H1 (cell line): Measurements from ENCODE around the gene GATA1. TPM values are rescaled to one million over a fixed set of nuclear protein-coding genes. Genes with fewer than 3 reads are reported as not detected.
A peak's percentile ranks its signal among the peaks of the same experiment; 100 is the strongest.

ENCODE experiments used
- CTCF ChIA-PET: fragments of 300-600 bp; sonication (Branson Sonifier 250); formaldehyde crosslinking; loops from one replicate; lab custom pipeline; 2021; ENCODE audit not compliant: partially characterized antibody; lab: Charles Lee
- POLR2A ChIA-PET: fragments of 300-600 bp; sonication (Branson Sonifier 250); formaldehyde crosslinking; loops from one replicate; lab custom pipeline; 2021; ENCODE audit warnings: inconsistent platforms; ENCODE audit not compliant: partially characterized antibody; lab: Charles Lee
- DNase-seq, 2 experiments: peaks; one replicate each; pipeline versions ENCODE4 v3.0.0 to v3.0.0-alpha.2; 2010 to 2022; ENCODE audit warnings: low spot score in 2 of 2, low read depth in 1 of 2, mixed read lengths in 1 of 2
- FAIRE-seq: peaks from 2 replicates; lab custom pipeline; 2011; peaks lifted over from hg19 to GRCh38; lab: Jason Lieb, UNC
- H2AFZ ChIP-seq: 2 replicates; pipeline ENCODE4 v1.8.1; 2012; ENCODE audit warnings: low read length, inconsistent platforms
- H2AK5ac ChIP-seq: 2 replicates; pipeline ENCODE4 v1.6.1; 2013; ENCODE audit warnings: low read depth, low read length
- H2BK120ac ChIP-seq: replicated peaks from 2 replicates; pipeline ENCODE3; 2013; ENCODE audit warnings: low read depth, low read length, inconsistent platforms
- H2BK12ac ChIP-seq: 2 replicates; pipeline ENCODE4 v1.6.1; 2013; ENCODE audit warnings: low read depth, low read length
- H2BK15ac ChIP-seq: 2 replicates; pipeline ENCODE4 v1.6.1; 2013; ENCODE audit warnings: low read length
- H2BK20ac ChIP-seq: 2 replicates; pipeline ENCODE4 v1.6.1; 2013; ENCODE audit warnings: low read length
- H2BK5ac ChIP-seq: 2 replicates; pipeline ENCODE4 v1.6.1; 2013; ENCODE audit warnings: low read depth, low read length
- H3K14ac ChIP-seq: 2 replicates; pipeline ENCODE4 v1.6.1; 2013; ENCODE audit warnings: inconsistent platforms; ENCODE audit not compliant: insufficient read length
- H3K18ac ChIP-seq: 2 replicates; pipeline ENCODE4 v1.6.1; 2013; ENCODE audit warnings: low read length; ENCODE audit errors: extremely low read depth
- H3K23ac ChIP-seq: 2 replicates; pipeline ENCODE4 v1.6.1; 2013; ENCODE audit warnings: inconsistent platforms; ENCODE audit not compliant: insufficient read length
- H3K23me2 ChIP-seq: 2 replicates; pipeline ENCODE4 v1.6.1; 2013; ENCODE audit warnings: low read depth, low read length
- H3K27ac ChIP-seq: 2 replicates; pipeline ENCODE4 v1.6.1; 2011; ENCODE audit warnings: low read depth, low read length, inconsistent platforms
- H3K27me3 ChIP-seq, 4 experiments: replicated peaks in 1 of 4; 1 replicate in 1 of 4; 2 replicates in 3 of 4; pipeline versions ENCODE4 v1.6.1 to v1.8.1; 2011 to 2013; ENCODE audit warnings: low read length in 3 of 4, mild to moderate bottlenecking in 3 of 4, inconsistent platforms in 2 of 4, mixed read lengths in 2 of 4, moderate library complexity in 1 of 4; ENCODE audit not compliant: control insufficient read depth in 3 of 4, insufficient read depth in 3 of 4; ENCODE audit errors: extremely low read depth in 1 of 4
- H3K36me3 ChIP-seq, 4 experiments: 2 replicates each; pipeline versions ENCODE4 v1.6.1 to v1.8.1; 2011 to 2013; ENCODE audit warnings: mild to moderate bottlenecking in 4 of 4, low read length in 3 of 4, moderate library complexity in 2 of 4, control low read depth in 1 of 4, inconsistent platforms in 1 of 4; ENCODE audit not compliant: insufficient read depth in 4 of 4, control insufficient read depth in 2 of 4
- H3K4ac ChIP-seq: replicated peaks from 2 replicates; pipeline ENCODE3; 2013; ENCODE audit warnings: low read length, low read depth, mixed read lengths, inconsistent platforms; ENCODE audit not compliant: insufficient read length
- H3K4me1 ChIP-seq, 4 experiments: replicated peaks in 1 of 4; 1 replicate in 1 of 4; 2 replicates in 3 of 4; pipeline versions ENCODE4 v1.6.1 to v1.8.1; 2011 to 2013; ENCODE audit warnings: low read length in 3 of 4, inconsistent platforms in 2 of 4, mixed read lengths in 1 of 4; ENCODE audit not compliant: insufficient read depth in 4 of 4, control insufficient read depth in 3 of 4
- H3K4me2 ChIP-seq, 2 experiments: 2 replicates each; pipeline versions ENCODE4 v1.6.1 to v1.8.1; 2011 to 2013; ENCODE audit warnings: low read depth in 2 of 2, low read length in 2 of 2, control low read depth in 1 of 2, inconsistent platforms in 1 of 2, mild to moderate bottlenecking in 1 of 2; ENCODE audit not compliant: insufficient read depth in 1 of 2
- H3K4me3 ChIP-seq, 4 experiments: fragments of 200-600, 300-600 bp in 1 of 4; sonication (generic), shearing (Covaris generic), sonication (Bioruptor Twin) in 1 of 4; 2 replicates each; pipeline versions ENCODE4 v1.5.1 to v1.8.1; 2011 to 2016; ENCODE audit warnings: low read length in 4 of 4, low read depth in 3 of 4, control low read depth in 2 of 4, inconsistent platforms in 2 of 4, mild to moderate bottlenecking in 2 of 4, mixed read lengths in 1 of 4, moderate library complexity in 1 of 4; ENCODE audit not compliant: insufficient read depth in 2 of 4; ENCODE audit errors: extremely low read depth in 1 of 4
- H3K56ac ChIP-seq: replicated peaks from 2 replicates; pipeline ENCODE3; 2013; ENCODE audit warnings: low read depth, mild to moderate bottlenecking, mixed read lengths, low read length, inconsistent platforms; ENCODE audit not compliant: insufficient read length
- H3K79me1 ChIP-seq: 2 replicates; pipeline ENCODE4 v1.6.1; 2013; ENCODE audit warnings: low read depth, low read length, control low read depth
- H3K79me2 ChIP-seq, 2 experiments: 2 replicates each; pipeline versions ENCODE4 v1.6.1 to v1.8.1; 2012 to 2013; ENCODE audit warnings: low read length in 2 of 2, mild to moderate bottlenecking in 2 of 2, inconsistent platforms in 1 of 2; ENCODE audit not compliant: insufficient read depth in 2 of 2, control insufficient read depth in 1 of 2
- H3K9ac ChIP-seq, 4 experiments: replicated peaks in 1 of 4; 1 replicate in 1 of 4; 2 replicates in 3 of 4; pipeline versions ENCODE4 v1.6.1 to v1.8.1; 2011 to 2013; ENCODE audit warnings: low read depth in 3 of 4, low read length in 3 of 4, control low read depth in 2 of 4, mild to moderate bottlenecking in 2 of 4, moderate library complexity in 2 of 4, inconsistent platforms in 1 of 4; ENCODE audit errors: extremely low read depth in 1 of 4
- H3K9me3 ChIP-seq, 2 experiments: 2 replicates each; pipeline versions ENCODE4 v1.6.1 to v1.8.1; 2012 to 2013; ENCODE audit warnings: mild to moderate bottlenecking in 2 of 2, moderate library complexity in 2 of 2, control low read depth in 1 of 2, inconsistent platforms in 1 of 2, low read depth in 1 of 2, low read length in 1 of 2, mixed read lengths in 1 of 2; ENCODE audit not compliant: insufficient read depth in 2 of 2
- H4K20me1 ChIP-seq, 2 experiments: replicated peaks in 1 of 2; 2 replicates each; pipeline versions ENCODE3 to v1.8.1; 2011 to 2013; ENCODE audit warnings: inconsistent platforms in 2 of 2, low read length in 2 of 2, mild to moderate bottlenecking in 1 of 2; ENCODE audit not compliant: insufficient read depth in 2 of 2, control insufficient read depth in 1 of 2
- H4K5ac ChIP-seq: 2 replicates; pipeline ENCODE4 v1.6.1; 2013; ENCODE audit warnings: low read length, low read depth, mixed read lengths, inconsistent platforms; ENCODE audit not compliant: insufficient read length
- H4K8ac ChIP-seq: 2 replicates; pipeline ENCODE4 v1.8.0; 2013; ENCODE audit warnings: mild to moderate bottlenecking, moderate library complexity, low read length, inconsistent platforms; ENCODE audit not compliant: insufficient read depth; ENCODE audit errors: extremely low read depth
- H4K91ac ChIP-seq: replicated peaks from 2 replicates; pipeline ENCODE3; 2013; ENCODE audit warnings: low read length, mixed read lengths, inconsistent platforms; ENCODE audit not compliant: insufficient read length
- ATF3 ChIP-seq: IDR thresholded peaks from 2 replicates; pipeline ENCODE4 v1.6.1; 2011; ENCODE audit warnings: low read depth, mild to moderate bottlenecking, low read length; ENCODE audit not compliant: insufficient read depth
- CEBPB ChIP-seq: IDR thresholded peaks from 2 replicates; pipeline ENCODE4 v1.6.1; 2012; ENCODE audit warnings: low read depth, low read length
- CREB1 ChIP-seq: IDR thresholded peaks from 2 replicates; pipeline ENCODE4 v1.6.1; 2012; ENCODE audit warnings: inconsistent platforms
- EGR1 ChIP-seq: IDR thresholded peaks from 2 replicates; pipeline ENCODE4 v1.6.1; 2011; ENCODE audit warnings: low read depth, low read length, borderline replicate concordance
- NRF1 ChIP-seq: IDR thresholded peaks from 2 replicates; pipeline ENCODE4 v1.6.1; 2011; ENCODE audit warnings: mild to moderate bottlenecking, low read depth, low read length, improper control_type of control experiment
- PHF8 ChIP-seq: fragments of 200-600 bp; sonication (generic); conservative IDR thresholded peaks from 2 replicates; pipeline ENCODE4 v1.7.1; 2012; ENCODE audit warnings: low read depth, mild to moderate bottlenecking, inconsistent platforms, low read length, moderate library complexity
- POLR2A ChIP-seq, 2 experiments: IDR thresholded peaks; 1 replicate in 1 of 2; 2 replicates in 1 of 2; pipeline ENCODE4 v1.6.1; 2011; ENCODE audit warnings: low read depth in 2 of 2, low read length in 2 of 2, mild to moderate bottlenecking in 2 of 2; ENCODE audit errors: control extremely low read depth in 1 of 2
- RBBP5 ChIP-seq: IDR thresholded peaks from 2 replicates; pipeline ENCODE4 v1.7.1; 2012; ENCODE audit warnings: low read depth, mild to moderate bottlenecking, inconsistent platforms, low read length, moderate library complexity, borderline replicate concordance
- RFX5 ChIP-seq: IDR thresholded peaks from 2 replicates; pipeline ENCODE4 v1.6.1; 2011; ENCODE audit warnings: low read depth, low read length, improper control_type of control experiment, borderline replicate concordance
- SIRT6 ChIP-seq: IDR thresholded peaks from one replicate; pipeline ENCODE4 v1.7.1; 2012; ENCODE audit warnings: low read length, inconsistent platforms
- SP1 ChIP-seq: IDR thresholded peaks from 2 replicates; pipeline ENCODE4 v1.6.1; 2011; ENCODE audit warnings: low read depth, low read length
- SP2 ChIP-seq: IDR thresholded peaks from 2 replicates; pipeline ENCODE4 v1.6.1; 2012; ENCODE audit warnings: mild to moderate bottlenecking, low read length, inconsistent platforms
- WGBS, 2 experiments: shearing (Covaris generic) in 1 of 2; methylation state at CpG; one replicate each; pipeline versions ENCODE4 v1.1.6 to v1.1.7; 2013 to 2015; ENCODE audit warnings: low lambda C conversion rate in 2 of 2, mixed read lengths in 2 of 2, inconsistent platforms in 1 of 2, low coverage in 1 of 2, missing lambda C conversion rate in 1 of 2; ENCODE audit not compliant: insufficient replicate concordance in 2 of 2, insufficient coverage in 1 of 2, insufficient read length in 1 of 2; ENCODE audit errors: extremely low coverage in 1 of 2, missing lambda C conversion rate in 1 of 2; 5-methylcytosine and 5-hydroxymethylcytosine counted together
- polyA plus RNA-seq, 7 experiments: library from polyadenylated mRNA; depleted of rRNA in 3 of 7; stranded (reverse) in 5 of 7; unstranded in 2 of 7; fragments of >200 nt in 5 of 7; fragments of 200-250 nt in 2 of 7; gene quantifications; 1 replicate in 5 of 7; 2 replicates in 1 of 7; 4 replicates in 1 of 7; pipeline versions ENCODE4 v1.2.1 to v1.2.3, GENCODE V29; 2011 to 2013; ENCODE audit warnings: missing spikeins in 2 of 7, mixed read lengths in 2 of 7
- total RNA-seq: library from RNA; stranded (reverse); fragmentation: NEBNext Ultra II Directional; extraction: Animal tissue kit (Norgen Biotek cat#: 25700); gene quantifications from 2 replicates; pipeline ENCODE4 v1.2.1, GENCODE V29; 2021

GATA1 gene
- total and polyA plus RNA-seq, 2 of the 8 experiments (the other 6 are each of a cell fraction or from before 2014, with no cell fraction given), result 0.05 TPM; not detected in 1

GRCh38 chrX:48801280-48802088, 15.1 kb downstream of the GATA1 start, which contains the start of gene HDAC6:
Gene HDAC6, plus strand, starts transcription at chrX:48802067. Its CDS starts 626 bp downstream, at chrX:48802693.
- H3K4me1 ChIP-seq, result no peaks in the 10 kb centered on the region; a peak in 2 of 7 replicates
- H3K14ac ChIP-seq, result no peak within 1 kb of the TSS
- no peak within 1 kb of the TSS for H3K23ac ChIP-seq
- peaks cover 0 to 13% (median 2%) of the 10 kb centered on the region in 4 experiments; a peak in 4 of 8 replicates for H3K36me3 ChIP-seq
- H3K27ac ChIP-seq, result peak within 1 kb of the TSS; percentile 98
- H3K4me2 ChIP-seq, result peak within 1 kb of the TSS; percentile 71 to 82
- H2BK5ac ChIP-seq, result peak within 1 kb of the TSS; percentile 97
- peak within 1 kb of the TSS; percentile 71; the same call in 1 of the 2 replicates for H3K18ac ChIP-seq
- POLR2A ChIA-PET, result interaction anchor here (1.1 to 2.1 kb wide), 3 partner anchors 9 to 97 kb away, joined by 4 to 5 read pairs (median 4); no protein-coding TSS in a partner anchor
- peak within 1 kb of the TSS; percentile 55 for H4K91ac ChIP-seq
- FAIRE-seq (no peak), DNase-seq (peak; percentile 86 to 94)
- H3K79me1 ChIP-seq, result no peaks in the 10 kb centered on the region
- 1% methylated on average over 36 of the region's 89 CpGs; no CpG with 5 or more reads in 1 of the 2 experiments for WGBS, 2 experiments
- H2BK12ac ChIP-seq, result no peak within 1 kb of the TSS; the same call in 1 of the 2 replicates
- CTCF ChIA-PET, result interaction anchor here (1.0 kb wide), 1 partner anchor 106 kb away, joined by 3 read pairs; no protein-coding TSS in a partner anchor
- H3K9me3 ChIP-seq, result no peaks in the 10 kb centered on the region
- H4K5ac ChIP-seq, result peak within 1 kb of the TSS; percentile 96
- no peaks in the 10 kb centered on the region; the same call in 1 of the 2 replicates for H3K23me2 ChIP-seq
- H4K8ac ChIP-seq, result peak within 1 kb of the TSS; percentile 100; the same call in 1 of the 2 replicates
- no peak within 1 kb of the TSS for H2BK15ac ChIP-seq
- H3K79me2 ChIP-seq, result no peaks in the 10 kb centered on the region
- no peak within 1 kb of the TSS; the same call in 1 of the 2 replicates for H2AK5ac ChIP-seq
- H3K27me3 ChIP-seq, result no peaks in the 10 kb centered on the region
- no peak within 1 kb of the TSS for H3K4ac ChIP-seq
- H4K20me1 ChIP-seq, result no peaks in the 10 kb centered on the region
- no peak within 1 kb of the TSS for H2BK20ac ChIP-seq
- H2BK120ac ChIP-seq, result no peak within 1 kb of the TSS
- H3K9ac ChIP-seq, result peak within 1 kb of the TSS; percentile 92 to 98 (median 96)
- H2AFZ ChIP-seq, result peak within 1 kb of the TSS; percentile 82; the same call in 1 of the 2 replicates
- H3K56ac ChIP-seq, result peak within 1 kb of the TSS; percentile 86
- H3K4me3 ChIP-seq, result peak within 1 kb of the TSS; percentile 64 to 92 (median 74)
- TF ChIP-seq RFX5 (no peak), ATF3 (peak; percentile 67), SP1 (peak; percentile 40; the same call in 1 of the 2 replicates), SP2 (no peak), CEBPB (no peak), PHF8 (peak; percentile 59; the same call in 1 of the 2 replicates), SIRT6 (no peak), NRF1 (no peak), EGR1 (no peak), POLR2A (IDR thresholded peaks at IDR 0.05; ENCODE audit: control extremely low read depth in 1 of 2, low read depth in 2 of 2, low read length in 2 of 2) (peak in 1 of 2 experiments; percentile 25; a peak in 1 of 3 replicates), RBBP5 (no peak), CREB1 (peak; percentile 97)
